ENCODE measurements around the gene DMXL1.
"Not testable (repeated sequence)": the region's sequence is repeated elsewhere in the genome, so short reads cannot be mapped to it uniquely, and the experiment has no call there.

DMXL1 gene

DNA sequence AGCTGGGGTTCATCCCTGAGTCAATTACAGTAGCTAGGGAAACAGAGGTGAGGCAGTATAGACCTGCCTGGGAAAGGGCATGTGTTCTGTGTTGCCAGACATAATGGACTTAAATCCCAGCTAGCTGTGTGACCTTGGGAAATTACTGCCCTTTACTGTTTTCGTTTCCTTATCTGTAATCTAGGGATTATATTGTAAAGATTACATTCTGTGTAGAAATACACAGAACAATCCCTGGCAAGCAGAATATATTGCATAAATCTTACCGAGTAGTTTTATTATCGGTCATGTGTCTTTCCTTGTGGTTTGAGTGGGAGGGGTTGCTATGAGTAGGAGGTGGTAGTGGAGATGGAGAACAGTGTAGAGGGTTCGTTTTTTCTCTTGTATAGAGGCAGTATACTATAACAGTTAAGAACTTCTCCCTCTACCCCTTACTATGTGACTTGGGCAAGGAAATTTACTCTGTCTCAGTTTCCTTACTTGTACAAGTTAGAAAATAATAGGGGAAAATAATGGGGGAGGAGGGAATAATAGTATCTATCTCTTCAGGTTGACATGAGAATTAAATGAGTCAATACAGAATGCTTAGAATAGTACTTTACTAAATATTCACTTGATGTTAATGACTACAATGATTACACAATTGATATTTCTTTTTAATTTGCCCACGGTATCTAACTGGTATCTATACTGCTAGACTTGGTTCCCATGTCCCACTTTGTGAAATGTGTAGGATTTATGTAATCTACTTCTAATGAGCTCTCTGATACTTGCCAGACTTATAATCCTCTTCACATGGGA is 7.1 kb upstream of the DMXL1 start:
- DNase-seq: peak; percentile 93

DNA sequence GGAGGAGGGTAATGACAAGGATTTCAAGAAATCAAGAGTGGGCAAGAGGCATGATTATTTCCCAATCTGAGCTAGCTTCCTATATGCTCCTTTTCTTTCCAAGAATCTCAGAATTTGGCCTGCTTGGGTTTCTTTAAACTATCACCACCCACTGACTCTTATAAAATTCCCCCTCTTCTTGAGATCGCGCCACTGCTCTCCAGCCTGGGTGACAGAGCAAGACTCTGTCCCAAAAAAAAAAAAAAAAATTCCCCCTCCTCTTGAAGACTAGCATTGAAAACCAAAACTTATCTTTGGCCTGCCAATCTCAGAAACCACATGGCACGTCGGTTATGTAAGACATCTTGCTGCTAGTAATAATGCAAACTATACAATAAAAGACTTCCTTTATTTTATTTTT is 3.4 kb upstream of the DMXL1 start:
- DNase-seq: peak; percentile 77

DNA sequence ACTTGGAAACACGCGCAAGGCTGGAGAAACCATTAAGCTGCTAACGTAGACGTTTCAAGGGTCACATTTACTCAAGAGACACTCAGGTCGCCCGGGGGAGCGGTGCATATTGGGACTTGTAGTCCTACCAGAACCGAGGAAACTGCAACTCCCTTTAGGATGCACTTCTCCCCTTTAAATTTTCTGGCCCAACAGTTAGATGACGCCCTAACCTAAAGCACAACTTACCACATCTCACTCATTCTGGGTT is 384 bp upstream of the DMXL1 start:
- DNase-seq: no peak

DNA sequence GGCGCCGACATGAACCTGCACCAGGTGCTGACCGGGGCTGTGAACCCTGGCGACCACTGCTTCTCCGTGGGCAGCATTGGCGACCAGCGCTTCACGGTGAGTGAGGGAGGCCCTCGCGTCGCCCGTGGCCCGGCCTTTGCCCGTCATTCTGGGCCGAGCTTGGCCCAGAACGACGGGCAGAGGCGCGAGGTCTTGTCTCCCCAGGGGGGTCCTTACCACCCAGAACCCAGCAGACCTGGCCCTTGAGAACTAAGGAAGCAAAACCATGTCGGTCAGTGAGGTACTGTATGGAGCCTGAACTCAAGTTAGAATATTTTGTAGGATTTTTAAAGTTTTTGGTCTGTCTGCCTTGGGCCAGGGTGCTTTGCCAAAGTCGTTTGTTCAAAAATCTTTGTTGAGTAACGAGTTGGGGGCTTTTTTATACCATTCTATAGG is 691 bp downstream of the DMXL1 start:
- DNase-seq: peak; percentile 31

DNA sequence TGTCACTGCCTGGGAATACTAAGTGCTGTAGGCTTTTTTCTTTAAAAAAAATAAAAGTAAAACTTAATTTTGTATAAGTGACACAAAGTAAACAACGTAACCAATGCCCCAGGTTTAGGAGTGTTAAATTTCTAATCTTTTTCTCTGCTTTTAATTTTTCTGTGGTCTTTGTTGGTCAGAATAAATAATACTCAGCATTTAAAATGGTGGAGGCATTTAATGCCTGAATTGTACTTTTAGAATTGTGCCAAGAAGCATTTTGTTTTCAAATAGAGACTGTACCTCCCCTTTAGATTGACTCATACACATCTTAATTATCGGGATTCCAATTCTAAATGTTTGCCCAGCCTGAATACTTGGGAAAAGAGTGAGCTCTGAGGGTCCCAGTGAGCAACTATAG is 1.6 kb downstream of the DMXL1 start:
- no peak for DNase-seq

DNA sequence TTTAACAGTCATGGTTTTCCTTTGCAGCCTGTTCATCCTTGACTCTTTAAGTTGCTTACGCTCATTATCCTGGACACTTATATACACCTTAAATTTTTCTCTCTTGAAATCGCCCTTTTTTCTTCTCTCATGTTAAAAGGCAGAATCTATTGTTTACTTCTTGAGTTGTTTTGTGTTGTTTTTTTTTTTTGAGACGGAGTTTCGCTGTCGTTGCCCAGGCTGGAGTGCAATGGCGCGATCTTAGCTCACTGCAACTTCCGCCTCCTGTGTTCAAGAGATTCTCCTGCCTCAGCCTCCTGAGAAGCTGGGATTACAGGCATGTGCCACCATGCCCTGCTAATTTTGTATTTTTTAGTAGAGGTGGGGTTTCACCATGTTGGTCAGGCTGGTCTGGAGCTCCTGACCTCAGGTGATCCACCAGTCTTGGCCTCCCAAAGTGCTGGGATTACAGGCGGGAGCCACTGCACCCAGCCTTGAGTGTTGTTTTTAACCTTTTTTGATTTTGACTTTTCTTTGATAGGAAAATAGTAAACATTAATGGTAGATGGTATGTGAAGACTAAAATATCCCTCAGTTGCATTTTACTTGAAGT is 3.0 kb downstream of the DMXL1 start:
- DNase-seq: not testable (repeated sequence)

DNA sequence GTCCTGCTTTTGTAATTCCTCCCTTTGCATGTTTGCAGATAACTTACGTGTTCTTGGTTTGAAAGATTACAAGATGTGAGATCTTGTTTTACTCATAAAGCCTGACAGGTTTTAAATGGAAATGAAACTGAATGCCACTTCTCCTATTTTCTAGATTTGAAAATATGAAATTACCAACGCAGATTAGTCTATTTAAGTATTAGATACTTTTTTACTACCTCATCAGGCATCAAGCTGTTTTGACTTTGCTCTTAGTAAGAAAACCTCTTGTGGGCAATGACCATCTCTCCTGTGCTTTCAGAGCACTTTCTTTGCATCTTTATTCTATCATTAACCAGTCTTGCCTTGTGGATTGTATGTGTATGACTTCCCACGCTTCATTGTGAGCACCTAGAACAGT is 3.5 kb downstream of the DMXL1 start:
- peak; percentile 79 for DNase-seq

DNA sequence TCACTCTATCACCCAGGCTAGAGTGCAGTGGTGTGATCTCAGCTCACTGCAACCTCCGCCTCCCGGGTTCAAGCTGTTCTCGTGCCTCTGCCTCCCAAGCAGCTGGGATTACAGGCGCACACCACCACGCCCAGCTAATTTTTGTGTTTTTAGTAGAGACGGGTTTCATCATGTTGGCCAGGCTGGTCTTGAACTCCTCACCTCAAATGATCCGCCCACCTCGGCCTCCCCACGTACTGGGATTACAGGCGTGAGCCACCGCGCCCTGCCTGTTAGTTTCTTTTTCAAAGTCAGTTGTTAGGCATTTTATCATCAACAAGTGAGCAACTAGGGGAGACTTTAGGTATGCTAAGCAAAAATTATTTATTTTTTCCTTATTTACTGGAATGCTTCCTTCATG is 4.4 kb downstream of the DMXL1 start:
- DNase-seq: not testable (repeated sequence)

DNA sequence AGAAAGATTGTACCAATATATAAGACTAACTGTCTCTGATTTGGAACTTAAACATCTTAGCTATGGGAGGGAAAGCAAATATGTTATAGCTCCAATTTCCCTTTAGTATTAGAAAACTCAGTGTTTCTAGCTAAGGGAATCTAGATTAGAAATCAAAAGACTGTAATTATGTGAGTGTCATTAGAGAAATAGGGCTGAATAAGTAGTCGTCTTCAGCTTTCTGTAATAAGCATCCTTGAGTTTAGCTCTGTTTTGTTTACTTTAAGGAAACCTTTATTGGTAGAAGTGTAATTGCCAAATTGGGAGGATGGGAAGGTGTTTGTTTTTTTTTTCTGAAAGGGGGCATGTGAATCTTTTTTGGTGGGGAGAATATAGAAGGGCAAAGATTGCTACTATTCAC is 5.2 kb downstream of the DMXL1 start:
- DNase-seq: no peak

DNA sequence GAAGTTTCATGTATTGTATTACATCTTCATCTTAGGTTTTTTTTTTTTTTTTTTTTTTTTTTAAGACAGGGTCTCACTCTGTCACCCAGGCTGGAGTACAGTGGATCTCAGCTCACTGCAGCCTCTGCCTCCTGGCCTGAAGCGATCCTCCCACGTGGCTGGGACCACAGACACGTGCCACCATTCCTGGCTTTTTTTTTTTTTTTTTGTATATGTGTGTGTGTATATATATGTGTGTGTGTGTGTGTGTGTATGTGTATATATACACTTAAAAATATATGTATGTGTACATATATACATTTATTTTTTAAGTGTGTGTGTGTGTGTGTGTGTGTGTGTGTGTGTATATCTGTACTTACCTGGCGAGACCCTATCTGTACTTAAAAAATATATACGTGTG is 6.6 kb downstream of the DMXL1 start:
- no peak for DNase-seq

DNA sequence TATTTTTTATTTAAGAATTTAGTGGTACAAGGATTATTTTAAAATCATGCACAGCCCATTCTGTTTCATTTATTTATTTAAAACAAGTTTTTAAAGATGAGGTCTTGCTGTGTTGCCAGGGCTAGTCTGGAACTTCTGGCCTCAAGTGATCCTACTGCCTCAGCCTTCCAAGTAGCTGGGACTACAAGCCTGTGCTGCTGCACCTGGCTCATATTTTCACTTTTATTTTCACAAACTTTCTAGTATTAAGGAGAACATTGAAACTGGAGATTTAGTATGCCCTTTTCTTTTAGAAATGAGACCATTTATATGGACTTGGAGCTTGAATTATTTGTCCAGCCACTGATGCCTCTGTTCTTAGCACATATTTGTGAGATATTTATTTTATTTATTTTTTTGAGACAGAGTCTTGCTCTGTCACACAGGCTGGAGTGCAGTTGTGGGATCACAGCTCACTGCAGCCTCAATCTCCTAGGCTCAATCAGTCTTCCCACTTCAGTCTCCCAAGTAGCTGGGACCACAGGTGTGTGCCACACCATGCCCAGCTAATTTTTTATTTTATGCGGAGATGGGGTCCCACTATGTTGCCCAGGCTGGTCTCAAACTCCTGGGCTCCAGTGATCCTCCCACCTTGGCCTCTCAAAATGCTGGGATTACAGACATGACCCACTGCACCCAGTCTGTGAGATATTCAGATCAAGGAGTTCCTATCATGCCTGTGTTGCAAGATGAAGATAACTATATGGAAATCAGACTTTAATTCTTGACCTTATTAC is 7.4 kb downstream of the DMXL1 start:
- DNase-seq: no peak

DNA sequence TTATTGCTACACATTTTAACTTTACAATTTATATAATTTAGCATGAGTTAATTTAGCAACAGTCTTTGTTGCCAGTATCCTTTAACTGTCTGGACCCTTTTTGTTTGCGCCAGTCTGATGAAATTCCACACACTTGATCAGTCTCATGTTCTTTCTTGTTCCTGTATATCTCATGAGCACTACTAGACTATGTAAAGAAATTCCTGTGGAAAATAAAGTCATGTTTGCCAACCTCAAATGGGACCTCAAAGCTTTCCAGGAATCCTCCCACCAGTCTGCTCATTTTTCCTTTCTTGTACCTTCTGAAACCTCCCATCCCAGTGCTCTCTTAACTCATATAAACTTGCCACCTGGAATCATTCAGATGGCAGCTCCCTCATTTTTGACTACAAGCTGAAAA is 8.0 kb downstream of the DMXL1 start:
- no peak for DNase-seq

DNA sequence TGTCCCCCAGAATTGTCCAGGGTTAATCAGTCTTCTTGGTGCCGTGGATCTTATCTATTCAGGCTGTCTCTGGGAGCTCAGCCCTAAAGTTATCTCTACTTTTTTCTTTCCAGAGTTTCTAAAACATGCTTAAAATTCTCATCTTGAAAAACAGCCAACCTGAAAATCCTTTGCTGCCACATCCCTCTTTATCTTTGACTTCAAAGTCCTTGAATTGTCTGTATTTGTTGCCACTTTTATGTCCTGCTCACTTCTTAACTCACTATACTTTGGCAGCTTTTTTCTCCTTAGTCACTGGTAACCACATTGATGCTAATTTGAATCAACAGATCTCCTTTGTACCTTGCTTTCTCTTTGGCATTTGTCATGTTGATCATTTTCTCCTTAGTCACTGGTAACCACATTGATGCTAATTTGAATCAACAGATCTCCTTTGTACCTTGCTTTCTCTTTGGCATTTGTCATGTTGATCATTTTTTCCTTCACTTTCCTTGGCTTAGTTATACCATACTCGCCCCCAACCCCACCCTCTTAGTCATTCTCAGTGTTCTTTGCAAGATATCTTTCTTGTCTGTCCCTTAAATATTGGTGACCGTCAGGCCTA is 8.5 kb downstream of the DMXL1 start:
- no peak for DNase-seq

DNA sequence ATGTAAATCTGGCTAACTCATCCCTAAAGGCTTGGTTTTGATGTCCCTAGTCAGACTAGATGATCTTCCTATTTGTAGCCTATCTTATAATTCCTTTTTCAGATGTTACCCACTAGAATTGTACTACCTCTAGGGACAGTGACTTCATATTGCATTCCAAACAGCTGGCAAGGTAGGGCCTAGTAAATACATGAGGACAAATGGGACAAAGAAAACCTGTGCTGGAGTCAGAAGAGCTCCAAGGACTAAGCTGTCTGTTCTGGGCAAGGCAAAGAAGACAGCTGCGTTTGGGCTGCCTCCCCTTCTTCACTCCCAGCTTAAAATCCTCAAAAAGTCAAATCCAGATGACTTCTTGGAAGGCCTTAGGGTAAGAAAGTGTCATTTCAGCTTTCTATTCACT is 10.0 kb downstream of the DMXL1 start:
- no peak for DNase-seq

DNA sequence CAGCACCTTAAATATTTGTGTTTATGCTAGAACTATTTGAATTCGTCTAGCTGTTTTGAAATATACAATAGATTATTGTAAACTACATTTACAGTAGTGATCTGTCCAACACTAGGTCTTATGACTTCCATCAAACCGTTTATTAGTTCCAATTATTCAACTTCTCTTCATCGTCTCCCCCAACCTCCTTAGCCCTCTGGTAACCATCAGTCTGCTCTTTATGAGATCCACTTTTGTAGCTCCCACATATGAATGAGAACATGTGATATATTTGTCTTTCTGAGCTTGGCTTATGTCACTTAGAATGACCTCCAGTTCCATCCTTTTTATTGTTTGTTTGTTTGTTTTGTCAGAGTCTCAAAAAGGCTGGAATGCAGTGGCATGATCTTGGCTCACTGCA is 11.8 kb downstream of the DMXL1 start:
- DNase-seq: no peak

DNA sequence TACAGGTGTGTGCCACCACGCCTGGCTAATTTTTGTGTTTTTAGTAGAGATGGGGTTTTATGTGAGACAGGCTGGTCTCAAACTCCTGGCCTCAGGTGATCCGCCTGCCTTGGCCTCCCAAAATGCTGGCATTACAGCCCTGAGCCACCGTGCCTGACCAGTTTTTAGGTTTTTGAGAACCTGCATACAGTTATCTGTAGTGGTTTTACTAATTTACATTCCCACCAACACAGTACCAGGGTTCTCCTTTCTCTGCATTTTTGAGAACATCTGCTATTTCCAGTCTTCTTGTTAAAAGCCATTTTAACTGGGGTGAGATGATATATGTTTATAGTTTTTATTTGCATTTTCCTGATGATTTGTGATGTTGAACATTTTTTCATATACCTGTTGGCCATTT is 12.8 kb downstream of the DMXL1 start:
- DNase-seq: no peak

DNA sequence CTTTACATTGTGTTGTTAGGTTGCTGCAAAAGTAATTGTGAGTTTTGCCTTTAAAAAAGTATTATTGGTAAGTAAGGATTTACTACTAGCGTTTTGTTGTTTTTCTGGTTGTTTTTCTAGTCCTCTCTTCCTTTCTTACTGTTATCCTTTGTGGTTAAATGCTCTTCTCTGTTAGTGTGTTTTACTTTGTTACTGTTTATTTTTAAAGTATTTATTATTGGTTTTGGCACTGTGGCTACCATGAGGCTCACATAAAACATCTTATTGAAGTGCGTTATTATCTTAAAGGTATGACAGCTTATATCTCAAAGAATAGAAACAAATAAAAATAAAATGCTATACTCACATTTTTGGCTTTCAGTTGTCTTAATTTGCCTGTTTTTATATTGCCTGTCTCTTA is 17.6 kb downstream of the DMXL1 start:
- no peak for DNase-seq

DNA sequence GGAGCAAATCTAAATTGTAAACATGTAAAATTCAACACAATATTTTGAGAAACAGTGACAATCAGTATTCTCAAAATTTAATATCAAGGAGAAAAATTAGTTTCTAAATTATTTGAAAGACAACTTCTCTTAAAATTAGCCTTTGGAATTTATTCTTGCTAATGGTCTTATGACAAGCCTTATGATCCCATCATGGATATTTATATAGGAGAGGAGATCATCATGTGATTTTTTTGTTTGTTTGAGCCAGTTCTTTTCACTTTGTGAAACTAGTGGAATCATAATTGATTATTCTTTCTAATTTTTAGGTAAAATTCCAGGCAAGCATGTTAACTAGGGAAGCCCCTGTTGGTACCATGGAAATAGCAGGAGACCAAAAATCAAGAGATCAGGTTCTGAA is 24.7 kb downstream of the DMXL1 start:
- peak; percentile 43 for DNase-seq

DNA sequence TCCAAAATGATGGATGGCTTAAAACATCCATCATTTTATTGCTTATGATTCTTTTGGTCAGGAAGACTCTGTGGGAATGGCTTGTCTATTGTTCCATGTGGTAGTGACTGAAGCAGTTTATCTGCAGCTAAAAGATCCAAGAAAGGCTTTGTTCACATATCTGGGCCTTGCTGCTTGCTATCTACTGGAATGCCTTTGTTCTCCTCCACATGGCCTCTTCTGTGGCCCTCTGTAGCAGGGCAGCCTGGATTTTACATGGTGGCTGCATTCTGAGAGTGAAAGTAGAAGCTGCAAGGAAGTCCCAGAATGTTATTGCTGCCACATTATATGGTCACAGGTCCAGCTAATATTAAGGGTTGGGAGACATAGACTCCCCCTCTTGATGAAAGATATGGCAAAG is 35.1 kb downstream of the DMXL1 start:
- DNase-seq: no peak

DNA sequence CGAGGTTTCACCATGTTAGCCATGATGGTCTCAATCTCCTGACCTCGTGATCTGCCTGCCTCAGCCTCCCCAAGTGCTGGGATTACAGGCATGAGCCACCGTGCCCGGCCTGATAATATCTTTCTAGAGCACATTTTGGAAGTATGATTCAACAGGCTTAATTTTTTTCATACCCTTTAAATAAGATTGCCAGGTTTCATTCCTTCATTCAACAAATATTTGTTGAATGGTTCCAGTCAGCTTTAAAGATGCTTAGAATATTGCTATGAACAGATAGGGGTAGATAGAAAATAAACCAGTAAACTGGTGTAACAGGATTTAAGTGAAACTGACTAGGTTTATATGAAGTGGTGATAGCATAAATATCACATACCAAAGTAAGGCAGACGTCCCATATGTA is 41.3 kb downstream of the DMXL1 start:
- DNase-seq: no peak

DNA sequence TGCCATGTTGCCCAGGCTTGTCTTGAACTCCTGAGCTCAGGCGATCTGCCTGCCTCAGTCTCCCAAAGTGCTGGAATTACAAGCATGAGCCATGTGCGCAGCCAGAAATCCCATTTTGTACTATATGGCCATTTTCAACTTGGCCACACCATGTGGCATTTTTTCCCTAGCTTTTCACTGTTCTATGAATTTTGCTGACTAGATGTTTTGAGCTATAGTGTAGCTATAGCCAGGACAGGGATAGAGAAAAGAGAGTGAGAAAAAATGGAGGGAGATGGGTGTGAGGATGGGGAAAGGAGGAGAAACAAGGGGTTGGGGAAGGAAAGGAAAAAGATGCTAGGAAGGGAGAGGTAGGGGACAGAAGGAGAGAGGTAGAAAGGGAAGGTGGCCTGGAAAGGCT is 46.4 kb downstream of the DMXL1 start:
- DNase-seq: no peak

DNA sequence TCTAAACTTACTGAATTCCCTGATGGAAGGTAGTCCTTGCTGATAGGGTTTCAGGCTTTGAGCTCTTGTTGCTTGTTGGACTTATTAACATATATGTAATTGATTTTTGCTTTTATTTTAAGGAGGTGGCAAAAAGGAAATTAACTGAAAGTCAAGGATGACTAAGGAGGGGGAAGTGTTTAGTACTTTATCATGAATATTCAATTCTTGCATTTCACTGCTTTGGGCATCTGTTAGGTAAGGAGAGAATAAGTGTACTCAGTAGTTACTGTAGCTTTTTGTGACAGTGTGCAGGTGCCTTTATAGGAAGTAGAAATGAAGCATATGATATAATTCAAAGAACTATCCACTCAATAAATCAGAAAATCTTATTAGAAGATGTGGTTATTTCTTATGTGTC is 47.1 kb downstream of the DMXL1 start:
- DNase-seq: no peak

DNA sequence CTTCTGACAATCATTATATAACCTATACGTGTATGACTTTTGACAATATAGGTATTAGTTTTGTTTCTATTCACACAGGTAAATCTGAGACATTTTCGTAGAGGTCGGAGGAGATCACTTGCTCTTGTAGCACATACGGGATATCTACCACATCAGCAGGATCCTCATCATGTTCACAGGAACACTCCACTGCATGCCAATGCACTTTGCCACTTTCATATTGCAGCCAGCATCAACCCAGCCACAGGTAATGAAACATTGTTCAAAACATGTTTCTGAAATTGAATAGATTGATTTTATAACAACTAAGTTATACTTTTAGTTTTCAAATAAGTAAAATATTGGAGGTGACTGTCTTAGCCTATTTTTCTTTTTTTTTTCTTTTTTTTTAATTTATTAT is 50.0 kb downstream of the DMXL1 start:
- DNase-seq: no peak

DNA sequence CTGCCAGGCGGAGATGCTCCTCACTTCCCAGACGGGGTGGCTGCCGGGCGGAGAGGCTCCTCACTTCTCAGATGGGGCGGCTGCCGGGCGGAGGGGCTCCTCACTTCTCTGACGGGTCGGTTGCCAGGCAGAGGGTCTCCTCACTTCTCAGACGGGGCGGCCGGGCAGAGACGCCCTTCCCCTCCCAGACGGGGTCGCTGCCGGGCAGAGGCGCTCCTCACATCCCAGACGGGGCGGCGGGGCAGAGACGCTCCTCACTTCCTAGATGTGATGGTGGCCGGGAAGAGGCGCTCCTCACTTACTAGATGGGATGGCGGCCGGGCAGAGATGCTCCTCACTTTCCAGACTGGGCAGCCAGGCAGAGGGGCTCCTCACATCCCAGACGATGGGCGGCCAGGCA is 51.6 kb downstream of the DMXL1 start:
- DNase-seq: not testable (repeated sequence)

Data from inflammatory macrophage treated with lipopolysaccharide for 4 hours (primary cell).